Measurements from ENCODE around the gene KCTD21.
A peak's percentile ranks its signal among the peaks of the same experiment; 100 is the strongest.

GRCh38 chr11:78139422-78140391, 48.7 kb downstream of the KCTD21 start, which contains the start of gene ALG8:
- no peak for TF ChIP-seq CTCF (conservative IDR thresholded peaks at IDR 0.05; ENCODE audit: low read depth, low read length)
- no peak for TF ChIP-seq RCOR1 (IDR thresholded peaks at IDR 0.05; ENCODE audit: insufficient replicate concordance, low read length)
- no peak for TF ChIP-seq RAD21 (IDR thresholded peaks at IDR 0.05; ENCODE audit: low read length)
- peak; percentile 84 for TF ChIP-seq POLR2A (IDR thresholded peaks at IDR 0.05; ENCODE audit: low read depth, low read length)
- no peak for TF ChIP-seq SMC3 (IDR thresholded peaks at IDR 0.05; ENCODE audit: low read depth, low read length)
- no peak for TF ChIP-seq USF2 (IDR thresholded peaks at IDR 0.05; ENCODE audit: low read depth, low read length)
- peak; percentile 93 for TF ChIP-seq CEBPB (IDR thresholded peaks at IDR 0.05; ENCODE audit: low read depth, low read length)
- no peak for TF ChIP-seq FOS (IDR thresholded peaks at IDR 0.05; ENCODE audit: low read depth, low read length)
- TF ChIP-seq MXI1 (IDR thresholded peaks at IDR 0.05; ENCODE audit: borderline replicate concordance, low read depth, low read length): peak; percentile 97
- TF ChIP-seq NFE2L2 (IDR thresholded peaks at IDR 0.05; ENCODE audit: low read depth, low read length): no peak
- TF ChIP-seq MAZ (IDR thresholded peaks at IDR 0.05; ENCODE audit: borderline replicate concordance, low read depth, low read length): no peak; the same call in 1 of the 2 replicates
- peak; percentile 56; the same call in 1 of the 2 replicates for TF ChIP-seq BHLHE40 (IDR thresholded peaks at IDR 0.05; ENCODE audit: low read depth, low read length)
- peak; percentile 20; the same call in 1 of the 2 replicates for TF ChIP-seq MAFK (IDR thresholded peaks at IDR 0.05; ENCODE audit: low read depth, low read length)
